HEK293 (cell line): ENCODE measurements around the gene MARVELD1.

Experiments
- IKZF3 ChIP-seq: fragments of 450-650 bp; IDR thresholded peaks from 2 replicates; pipeline ENCODE4 v1.5.0; 2018; ENCODE audit warnings: missing biosample characterization, mild to moderate bottlenecking, missing genetic modification characterization, moderate library complexity
- KLF7 ChIP-seq: fragments of 450-650 bp; formaldehyde crosslinking; IDR thresholded peaks from 2 replicates; pipeline ENCODE4 v1.5.1; 2016; ENCODE audit warnings: missing biosample characterization, missing genetic modification characterization, borderline replicate concordance
- KLF8 ChIP-seq: fragments of 450-650 bp; formaldehyde crosslinking; IDR thresholded peaks from 2 replicates; pipeline ENCODE4 v1.5.1; 2016; ENCODE audit warnings: missing biosample characterization, missing genetic modification characterization
- MYNN ChIP-seq: fragments of 450-650 bp; formaldehyde crosslinking; IDR thresholded peaks from 2 replicates; pipeline ENCODE4 v1.5.1; 2016; ENCODE audit warnings: missing biosample characterization, missing genetic modification characterization, borderline replicate concordance
- SETDB1 ChIP-seq: IDR thresholded peaks from one replicate; pipeline ENCODE4 v1.6.1; 2017; ENCODE audit warnings: mild to moderate bottlenecking, low read length, moderate library complexity, mixed read lengths; ENCODE audit not compliant: insufficient read length
- SP2 ChIP-seq: fragments of 450-650 bp; formaldehyde crosslinking; IDR thresholded peaks from 2 replicates; pipeline ENCODE4 v1.5.1; 2016; ENCODE audit warnings: missing biosample characterization, missing genetic modification characterization
- ZBTB7A ChIP-seq: fragments of 450-650 bp; formaldehyde crosslinking; IDR thresholded peaks from 2 replicates; pipeline ENCODE4 v1.5.1; 2016; ENCODE audit warnings: low read depth, missing biosample characterization, missing genetic modification characterization
- ZFP3 ChIP-seq: fragments of 450-650 bp; formaldehyde crosslinking; IDR thresholded peaks from 2 replicates; pipeline ENCODE4 v1.5.1; 2016; ENCODE audit warnings: low read depth, missing biosample characterization, missing genetic modification characterization
- ZFP37 ChIP-seq: fragments of 450-650 bp; formaldehyde crosslinking; IDR thresholded peaks from 2 replicates; pipeline ENCODE4 v1.5.1; 2016; ENCODE audit warnings: missing biosample characterization, missing genetic modification characterization
- ZIC2 ChIP-seq: fragments of 450-650 bp; formaldehyde crosslinking; IDR thresholded peaks from 2 replicates; pipeline ENCODE4 v1.5.1; 2016; ENCODE audit warnings: missing biosample characterization, missing genetic modification characterization
- ZNF114 ChIP-seq: fragments of 450-650 bp; formaldehyde crosslinking; IDR thresholded peaks from 2 replicates; pipeline ENCODE4 v1.5.0; 2017; ENCODE audit warnings: missing biosample characterization, missing genetic modification characterization
- ZNF121 ChIP-seq: fragments of 450-650 bp; formaldehyde crosslinking; IDR thresholded peaks from 2 replicates; pipeline ENCODE4 v1.5.1; 2016; ENCODE audit warnings: missing biosample characterization, missing genetic modification characterization
- ZNF140 ChIP-seq: fragments of 450-650 bp; formaldehyde crosslinking; IDR thresholded peaks from 2 replicates; pipeline ENCODE4 v1.5.1; 2016; ENCODE audit warnings: missing biosample characterization, missing genetic modification characterization
- ZNF16 ChIP-seq: fragments of 450-650 bp; formaldehyde crosslinking; IDR thresholded peaks from 2 replicates; pipeline ENCODE4 v1.5.1; 2016; ENCODE audit warnings: low read depth, missing biosample characterization, missing genetic modification characterization
- ZNF174 ChIP-seq: fragments of 450-650 bp; formaldehyde crosslinking; IDR thresholded peaks from 2 replicates; pipeline ENCODE4 v1.5.0; 2017; ENCODE audit warnings: missing biosample characterization, mild to moderate bottlenecking, missing genetic modification characterization
- ZNF18 ChIP-seq: fragments of 450-650 bp; formaldehyde crosslinking; IDR thresholded peaks from 2 replicates; pipeline ENCODE4 v1.5.1; 2016; ENCODE audit warnings: missing biosample characterization, missing genetic modification characterization
- ZNF184 ChIP-seq: fragments of 450-650 bp; IDR thresholded peaks from 2 replicates; pipeline ENCODE4 v1.5.1; 2018; ENCODE audit warnings: missing biosample characterization, mild to moderate bottlenecking, missing genetic modification characterization
- ZNF211 ChIP-seq: fragments of 450-650 bp; formaldehyde crosslinking; IDR thresholded peaks from 2 replicates; pipeline ENCODE4 v1.5.1; 2016; ENCODE audit warnings: low read depth, missing biosample characterization, missing genetic modification characterization
- ZNF292 ChIP-seq: fragments of 450-650 bp; formaldehyde crosslinking; IDR thresholded peaks from 2 replicates; pipeline ENCODE4 v1.5.1; 2016; ENCODE audit warnings: low read depth, missing biosample characterization, missing genetic modification characterization, borderline replicate concordance
- ZNF37A ChIP-seq: fragments of 450-650 bp; IDR thresholded peaks from 2 replicates; pipeline ENCODE4 v1.5.1; 2018; ENCODE audit warnings: missing biosample characterization, missing genetic modification characterization
- ZNF473 ChIP-seq: fragments of 450-650 bp; formaldehyde crosslinking; IDR thresholded peaks from 2 replicates; pipeline ENCODE4 v1.5.1; 2017; ENCODE audit warnings: missing biosample characterization, missing genetic modification characterization
- ZNF48 ChIP-seq: fragments of 450-650 bp; formaldehyde crosslinking; IDR thresholded peaks from 2 replicates; pipeline ENCODE4 v1.5.1; 2016; ENCODE audit warnings: missing biosample characterization, missing genetic modification characterization
- ZNF555 ChIP-seq: fragments of 450-650 bp; formaldehyde crosslinking; conservative IDR thresholded peaks from 2 replicates; pipeline ENCODE4 v1.5.1; 2017; ENCODE audit warnings: missing biosample characterization, mild to moderate bottlenecking, missing genetic modification characterization, inconsistent platforms
- ZNF560 ChIP-seq: fragments of 450-650 bp; formaldehyde crosslinking; IDR thresholded peaks from 2 replicates; pipeline ENCODE4 v1.5.1; 2017; ENCODE audit warnings: missing biosample characterization, missing genetic modification characterization, borderline replicate concordance
- ZNF626 ChIP-seq: fragments of 450-650 bp; sonication (Bioruptor Pico); formaldehyde crosslinking; IDR thresholded peaks from 2 replicates; pipeline ENCODE4 v1.5.1; 2018; ENCODE audit warnings: missing biosample characterization, missing genetic modification characterization, inconsistent platforms
- ZNF654 ChIP-seq: fragments of 450-650 bp; formaldehyde crosslinking; IDR thresholded peaks from 2 replicates; pipeline ENCODE4 v1.5.1; 2016; ENCODE audit warnings: low read depth, missing biosample characterization, missing genetic modification characterization
- ZNF664 ChIP-seq: fragments of 450-650 bp; formaldehyde crosslinking; IDR thresholded peaks from 2 replicates; pipeline ENCODE4 v1.5.1; 2016; ENCODE audit warnings: missing biosample characterization, missing genetic modification characterization
- ZNF777 ChIP-seq: fragments of 450-650 bp; formaldehyde crosslinking; IDR thresholded peaks from 2 replicates; pipeline ENCODE4 v1.5.1; 2017; ENCODE audit warnings: missing biosample characterization, missing genetic modification characterization, borderline replicate concordance
- ZNF785 ChIP-seq: fragments of 450-650 bp; formaldehyde crosslinking; IDR thresholded peaks from 2 replicates; pipeline ENCODE4 v1.5.1; 2016; ENCODE audit warnings: missing biosample characterization, missing genetic modification characterization
- ZSCAN23 ChIP-seq: fragments of 450-650 bp; formaldehyde crosslinking; IDR thresholded peaks from 2 replicates; pipeline ENCODE4 v1.5.1; 2016; ENCODE audit warnings: missing biosample characterization, missing genetic modification characterization
- TF ChIP-seq, protein P1 (sequence below): fragments of 450-650 bp; formaldehyde crosslinking; IDR thresholded peaks from 2 replicates; pipeline ENCODE4 v1.5.1; 2016; ENCODE audit warnings: missing biosample characterization, missing genetic modification characterization
- TF ChIP-seq, protein P2 (sequence below): fragments of 450-650 bp; formaldehyde crosslinking; IDR thresholded peaks from 2 replicates; pipeline ENCODE4 v1.5.1; 2017; ENCODE audit warnings: missing biosample characterization, missing genetic modification characterization
- TF ChIP-seq, protein P3 (sequence below): fragments of 450-650 bp; formaldehyde crosslinking; optimal IDR thresholded peaks from 2 replicates; pipeline ENCODE3; 2016; ENCODE audit warnings: missing biosample characterization, mild to moderate bottlenecking, missing genetic modification characterization

Gene MARVELD1

GRCh38 chr10:97686962-97687784 lies 26.4 kb upstream of the MARVELD1 start, which contains the start of gene AVPI1 (continued):
- TF ChIP-seq, protein P1, sequence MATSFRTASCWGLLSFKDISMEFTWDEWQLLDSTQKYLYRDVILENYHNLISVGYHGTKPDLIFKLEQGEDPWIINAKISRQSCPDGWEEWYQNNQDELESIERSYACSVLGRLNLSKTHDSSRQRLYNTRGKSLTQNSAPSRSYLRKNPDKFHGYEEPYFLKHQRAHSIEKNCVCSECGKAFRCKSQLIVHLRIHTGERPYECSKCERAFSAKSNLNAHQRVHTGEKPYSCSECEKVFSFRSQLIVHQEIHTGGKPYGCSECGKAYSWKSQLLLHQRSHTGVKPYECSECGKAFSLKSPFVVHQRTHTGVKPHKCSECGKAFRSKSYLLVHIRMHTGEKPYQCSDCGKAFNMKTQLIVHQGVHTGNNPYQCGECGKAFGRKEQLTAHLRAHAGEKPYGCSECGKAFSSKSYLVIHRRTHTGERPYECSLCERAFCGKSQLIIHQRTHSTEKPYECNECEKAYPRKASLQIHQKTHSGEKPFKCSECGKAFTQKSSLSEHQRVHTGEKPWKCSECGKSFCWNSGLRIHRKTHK (tag by site-specific recombination) = no peak
- TF ChIP-seq ZNF18 (tag by site-specific recombination) (no peak), ZNF777 (no peak), ZNF114 (no peak), ZNF174 (tag by site-specific recombination) (no peak), ZNF664 (tag by site-specific recombination) (no peak), ZNF121 (tag by site-specific recombination) (peak; percentile 35; the same call in 1 of the 2 replicates), SETDB1 (no peak), ZIC2 (tag by site-specific recombination) (peak; percentile 44), KLF8 (tag by site-specific recombination) (peak; percentile 100), ZFP37 (tag by site-specific recombination) (peak; percentile 71; the same call in 1 of the 2 replicates), ZBTB7A (tag by site-specific recombination) (0 out of 2 replicates have a peak, but pooled peaks have one; percentile 32), ZNF560 (tag by site-specific recombination) (no peak), ZNF292 (tag by site-specific recombination) (no peak), ZNF785 (tag by site-specific recombination) (no peak), ZNF473 (tag by site-specific recombination) (no peak), ZNF184 (tag by site-specific recombination) (peak; percentile 86), ZNF140 (tag by site-specific recombination) (no peak), MYNN (tag by site-specific recombination) (no peak), ZNF555 (tag by site-specific recombination) (no peak), ZNF626 (tag by site-specific recombination) (no peak), ZNF48 (no peak), ZSCAN23 (peak; percentile 55; the same call in 1 of the 2 replicates), SP2 (tag by site-specific recombination) (peak; percentile 98), ZNF37A (tag by site-specific recombination) (no peak), KLF7 (tag by site-specific recombination) (peak; percentile 97), ZFP3 (tag by site-specific recombination) (no peak), IKZF3 (tag by site-specific recombination) (peak; percentile 97), ZNF211 (no peak), ZNF16 (no peak), ZNF654 (no peak)
- TF ChIP-seq, protein P2, sequence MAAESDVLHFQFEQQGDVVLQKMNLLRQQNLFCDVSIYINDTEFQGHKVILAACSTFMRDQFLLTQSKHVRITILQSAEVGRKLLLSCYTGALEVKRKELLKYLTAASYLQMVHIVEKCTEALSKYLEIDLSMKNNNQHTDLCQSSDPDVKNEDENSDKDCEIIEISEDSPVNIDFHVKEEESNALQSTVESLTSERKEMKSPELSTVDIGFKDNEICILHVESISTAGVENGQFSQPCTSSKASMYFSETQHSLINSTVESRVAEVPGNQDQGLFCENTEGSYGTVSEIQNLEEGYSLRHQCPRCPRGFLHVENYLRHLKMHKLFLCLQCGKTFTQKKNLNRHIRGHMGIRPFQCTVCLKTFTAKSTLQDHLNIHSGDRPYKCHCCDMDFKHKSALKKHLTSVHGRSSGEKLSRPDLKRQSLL (tag by site-specific recombination) = peak; percentile 80
- TF ChIP-seq, protein P3, sequence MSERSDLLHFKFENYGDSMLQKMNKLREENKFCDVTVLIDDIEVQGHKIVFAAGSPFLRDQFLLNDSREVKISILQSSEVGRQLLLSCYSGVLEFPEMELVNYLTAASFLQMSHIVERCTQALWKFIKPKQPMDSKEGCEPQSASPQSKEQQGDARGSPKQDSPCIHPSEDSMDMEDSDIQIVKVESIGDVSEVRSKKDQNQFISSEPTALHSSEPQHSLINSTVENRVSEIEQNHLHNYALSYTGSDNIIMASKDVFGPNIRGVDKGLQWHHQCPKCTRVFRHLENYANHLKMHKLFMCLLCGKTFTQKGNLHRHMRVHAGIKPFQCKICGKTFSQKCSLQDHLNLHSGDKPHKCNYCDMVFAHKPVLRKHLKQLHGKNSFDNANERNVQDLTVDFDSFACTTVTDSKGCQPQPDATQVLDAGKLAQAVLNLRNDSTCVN (tag by site-specific recombination) = peak; percentile 97
